Ectodermal cell (in vitro differentiated cells): ENCODE measurements around the gene DVL2.

Experiments
- H3K27ac ChIP-seq: 2 replicates; pipeline ENCODE4 v1.7.0; 2013; ENCODE audit warnings: mild to moderate bottlenecking, low read depth, low read length; ENCODE audit not compliant: insufficient read depth, poor library complexity, severe bottlenecking
- H3K27me3 ChIP-seq: 2 replicates; pipeline ENCODE4 v1.7.0; 2013; ENCODE audit warnings: mild to moderate bottlenecking, low read length; ENCODE audit not compliant: insufficient read depth, control insufficient read depth, poor library complexity, severe bottlenecking
- H3K36me3 ChIP-seq: one replicate; pipeline ENCODE4 v1.7.0; 2013; ENCODE audit warnings: low read length; ENCODE audit not compliant: control insufficient read depth, insufficient read depth
- H3K4me1 ChIP-seq: one replicate; pipeline ENCODE4 v1.7.0; 2013; ENCODE audit warnings: low read length; ENCODE audit not compliant: control insufficient read depth, insufficient read depth
- H3K4me3 ChIP-seq: 2 replicates; pipeline ENCODE4 v1.7.0; 2013; ENCODE audit warnings: low read depth, low read length, control low read depth; ENCODE audit not compliant: insufficient read depth
- H3K9me3 ChIP-seq: 2 replicates; pipeline ENCODE4 v1.7.0; 2013; ENCODE audit warnings: mild to moderate bottlenecking, low read length, moderate library complexity; ENCODE audit not compliant: control insufficient read depth
- WGBS, 2 experiments: methylation state at CpG; one replicate each; pipeline ENCODE4 v1.1.7; 2013; ENCODE audit warnings: missing lambda C conversion rate in 2 of 2; 5-methylcytosine and 5-hydroxymethylcytosine counted together

The DVL2 gene

GRCh38 chr17:7179317-7180254 lies 54.7 kb downstream of the DVL2 start, which contains the start of gene ASGR1:
Gene ASGR1 (minus strand): TSS chr17:7179370. CDS start chr17:7178563, 807 bp downstream.
- Histone ChIP-seq H3K4me1 (peaks cover 5% of the 10 kb centered on the region), H3K9me3 (no peaks in the 10 kb centered on the region), H3K36me3 (no peaks in the 10 kb centered on the region), H3K4me3 (peak within 1 kb of the TSS; percentile 30), H3K27me3 (peaks cover 27% of the 10 kb centered on the region), H3K27ac (no peak within 1 kb of the TSS)
- 80 to 81% methylated on average over 20 of the region's 20 CpGs for WGBS, 2 experiments

GRCh38 chr17:7178973-7179316 lies 55.4 kb downstream of the DVL2 start:
- Histone ChIP-seq H3K4me1 (peaks cover 5% of the 10 kb centered on the region), H3K4me3 (no peak overlapping the region), H3K36me3 (no peaks in the 10 kb centered on the region), H3K9me3 (no peaks in the 10 kb centered on the region), H3K27me3 (peaks cover 31% of the 10 kb centered on the region), H3K27ac (no peak overlapping the region)
- 84 to 88% methylated on average over 11 of the region's 11 CpGs for WGBS, 2 experiments

- Histone ChIP-seq H3K27me3 (peaks cover 34% of the 10 kb centered on the region), H3K4me3 (peak overlapping the region; percentile 30), H3K4me1 (peaks cover 5% of the 10 kb centered on the region), H3K36me3 (no peaks in the 10 kb centered on the region), H3K27ac (no peak overlapping the region), H3K9me3 (no peaks in the 10 kb centered on the region)
- 8 to 10% methylated on average over 17 to 18 of the region's 18 CpGs for WGBS, 2 experiments
These were observed 56.3 kb downstream of the DVL2 start for GRCh38 chr17:7177954-7178477.

- H3K27ac ChIP-seq, result no peak overlapping the region
- WGBS, 2 experiments, result 0% methylated on average over 31 of the region's 31 CpGs
These were observed 56.9 kb downstream of the DVL2 start for GRCh38 chr17:7177191-7177953.

GRCh38 chr17:7176841-7177190 lies 57.5 kb downstream of the DVL2 start:
- H3K27ac ChIP-seq, result no peak overlapping the region

More at GRCh38 chr17:7177191-7177953, 56.9 kb downstream of the DVL2 start:
- no peaks in the 10 kb centered on the region for H3K9me3 ChIP-seq
- H3K27me3 ChIP-seq, result peaks cover 34% of the 10 kb centered on the region
- H3K4me1 ChIP-seq, result peaks cover 5% of the 10 kb centered on the region
- peak overlapping the region; percentile 30 for H3K4me3 ChIP-seq
- no peaks in the 10 kb centered on the region for H3K36me3 ChIP-seq

GRCh38 chr17:7176107-7176840 lies 58.0 kb downstream of the DVL2 start:
- Histone ChIP-seq H3K4me3 (peak overlapping the region; percentile 30), H3K36me3 (no peaks in the 10 kb centered on the region), H3K9me3 (no peaks in the 10 kb centered on the region), H3K27ac (no peak overlapping the region), H3K27me3 (peaks cover 34% of the 10 kb centered on the region), H3K4me1 (peaks cover 5% of the 10 kb centered on the region)
- WGBS, 2 experiments, result 88 to 95% methylated on average over 1 of the region's 1 CpG

More at GRCh38 chr17:7176841-7177190, 57.5 kb downstream of the DVL2 start:
- Histone ChIP-seq H3K27me3 (peaks cover 34% of the 10 kb centered on the region), H3K4me3 (peak overlapping the region; percentile 30), H3K9me3 (no peaks in the 10 kb centered on the region), H3K4me1 (peaks cover 5% of the 10 kb centered on the region), H3K36me3 (no peaks in the 10 kb centered on the region)
- 1 to 2% methylated on average over 16 to 17 of the region's 17 CpGs for WGBS, 2 experiments
